HG02884 (cell line): Measurements from ENCODE around the gene PPP1R37.

Source experiments
- ATAC-seq: cut with Tn5 transposase; IDR thresholded peaks from one replicate; pipeline ENCODE4 v1.9.1; 2021; ENCODE audit warnings: mild to moderate bottlenecking, moderate library complexity; ENCODE audit not compliant: unreplicated experiment

PPP1R37 gene

DNA sequence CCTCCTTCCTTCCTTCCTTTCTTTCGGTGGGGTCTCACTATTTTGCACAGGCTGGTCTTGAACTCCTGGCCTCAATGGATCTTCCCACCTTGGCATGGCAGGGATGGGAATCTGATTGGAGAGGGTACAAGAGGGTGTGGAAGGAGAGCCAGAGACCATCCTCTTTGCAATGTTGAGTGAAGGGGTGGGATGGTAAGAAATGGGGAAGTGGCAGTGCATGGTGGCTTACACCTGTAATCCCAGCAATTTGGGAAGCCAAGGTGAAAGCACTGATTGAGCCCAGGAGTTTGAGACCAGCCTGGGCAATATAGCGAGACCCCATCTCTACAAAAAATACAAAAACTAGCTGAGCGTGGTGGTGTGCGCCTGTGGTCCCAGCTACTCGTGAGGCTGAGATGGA, 91.1 kb downstream of the PPP1R37 start:
- no peak for ATAC-seq

DNA sequence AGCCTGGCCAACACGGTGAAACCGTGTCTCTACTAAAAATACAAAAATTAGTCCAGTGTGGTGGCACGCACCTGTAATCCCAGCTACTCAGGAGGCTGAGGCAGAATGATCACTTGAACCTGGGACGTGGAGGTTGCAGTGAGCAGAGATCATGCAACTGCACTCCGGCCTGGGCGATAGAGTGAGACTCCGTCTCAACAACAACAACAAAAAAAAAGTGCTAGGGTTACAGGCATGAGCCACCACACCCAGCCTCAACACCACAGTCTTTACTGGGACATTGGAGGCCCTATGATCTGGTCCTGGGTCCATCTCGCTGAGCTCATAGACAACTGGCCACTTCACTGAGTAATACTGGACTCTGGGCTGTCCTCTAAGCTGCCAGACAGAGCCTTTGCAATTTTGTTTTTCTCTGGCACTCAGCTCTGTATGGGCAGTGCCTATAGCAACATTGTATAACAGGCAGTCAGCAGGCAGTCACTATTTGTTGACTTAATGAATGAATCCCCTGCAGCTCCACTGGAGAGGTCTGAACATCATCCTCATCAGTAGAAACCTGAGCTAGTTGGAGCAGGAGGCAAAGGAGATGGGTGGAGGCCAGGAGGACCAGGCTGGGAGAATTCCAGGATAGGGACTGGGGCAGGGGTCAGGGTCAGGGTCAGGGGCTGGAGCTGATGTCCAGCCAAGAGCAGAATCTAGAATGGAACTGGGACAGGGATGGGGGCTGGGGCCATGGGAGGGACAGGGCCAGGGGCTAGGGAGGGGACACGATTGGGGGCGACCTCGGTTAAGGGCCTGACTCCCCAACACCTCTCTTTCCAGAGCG, 93.7 kb downstream of the PPP1R37 start:
- no peak for ATAC-seq

DNA sequence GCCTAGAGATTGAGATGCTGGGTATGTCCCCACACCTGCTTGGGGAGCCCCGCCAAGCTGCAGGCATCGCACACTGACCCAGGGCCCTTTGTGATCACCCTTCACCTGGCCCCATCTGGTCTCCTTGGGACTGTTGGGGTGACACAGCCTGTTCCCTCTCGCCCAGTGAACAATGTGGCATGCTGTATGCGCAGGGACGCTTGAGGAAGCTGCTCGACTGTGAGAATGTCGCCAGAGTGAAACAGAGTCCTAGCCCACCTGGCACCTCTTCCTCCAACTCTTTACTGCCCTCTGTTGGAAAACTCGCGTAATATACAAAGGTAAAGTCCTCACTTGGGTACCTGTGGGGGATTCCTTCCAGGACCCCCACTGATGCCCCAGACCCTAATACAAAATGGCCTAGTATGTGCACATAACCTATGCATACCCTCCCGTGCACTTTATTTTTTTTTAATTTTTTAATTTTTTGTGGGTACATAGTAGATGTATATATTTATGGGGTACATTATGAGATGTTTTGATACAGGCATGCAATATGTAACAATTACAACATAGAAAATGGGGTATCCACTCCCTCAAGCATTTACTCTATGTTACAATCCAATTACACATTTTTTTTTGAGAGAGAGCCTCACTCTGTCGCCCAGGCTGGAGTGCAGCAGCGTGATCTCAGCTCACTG, 94.6 kb downstream of the PPP1R37 start:
- no peak for ATAC-seq

DNA sequence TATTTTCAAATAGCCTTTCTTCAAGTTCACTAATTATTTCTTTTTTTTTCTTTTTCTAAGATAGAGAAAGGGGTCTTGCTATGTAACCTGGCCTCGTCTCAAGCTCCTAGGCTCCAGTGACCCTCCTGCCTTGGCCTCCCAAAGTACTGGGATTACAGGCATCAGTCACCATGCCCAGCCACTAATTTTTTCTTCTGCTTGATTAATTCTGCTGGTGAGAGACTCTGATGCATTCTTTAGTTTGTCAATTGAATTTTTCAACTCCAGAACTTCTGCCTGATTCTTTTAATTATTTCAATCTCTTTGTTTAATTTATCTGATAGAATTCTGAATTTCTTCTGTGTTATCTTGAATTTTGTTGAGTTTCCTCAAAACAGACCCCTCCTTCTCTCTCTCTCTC, 97.0 kb downstream of the PPP1R37 start:
- no peak for ATAC-seq

DNA sequence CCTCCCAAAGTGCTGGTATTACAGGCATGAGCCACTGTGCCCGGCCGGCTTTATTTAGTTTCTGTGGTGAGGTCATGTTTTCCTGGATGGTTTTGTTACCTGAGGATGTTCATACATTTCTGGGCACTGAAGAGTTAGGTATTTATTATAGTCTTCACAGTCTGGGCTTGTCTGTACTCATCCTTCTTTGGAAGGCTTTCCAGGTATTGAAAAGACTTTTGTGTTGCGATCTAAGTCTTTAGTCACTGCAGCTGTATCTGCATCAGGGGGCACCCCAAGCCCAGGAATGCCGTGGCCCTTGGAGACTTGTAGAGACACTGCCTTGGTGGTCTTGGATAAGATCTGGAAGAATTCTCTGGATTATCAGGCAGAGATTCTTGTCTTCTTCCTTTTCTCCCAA, 98.4 kb downstream of the PPP1R37 start:
- ATAC-seq = no peak

DNA sequence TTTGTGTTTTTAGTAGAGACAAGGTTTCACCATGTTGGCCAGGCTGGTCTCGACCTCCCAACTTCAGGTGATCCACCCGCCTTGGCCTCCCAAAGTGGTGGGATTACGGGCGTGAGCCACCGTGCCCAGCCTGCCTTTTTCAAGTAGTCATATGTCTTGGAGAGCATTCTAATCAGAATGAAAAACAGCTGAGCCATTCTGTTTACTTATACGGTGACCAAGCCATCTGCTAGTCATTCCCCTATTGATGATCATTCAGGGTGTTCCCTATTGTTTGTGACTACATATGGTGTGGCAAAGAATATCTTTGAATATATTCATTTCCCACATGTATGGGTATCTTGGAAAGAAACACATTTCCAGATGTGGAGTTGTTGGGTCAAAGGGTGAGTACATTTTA, 102.8 kb downstream of the PPP1R37 start:
- ATAC-seq = no peak
